ENCODE measurements around the gene BUD13.
A peak's percentile ranks its signal among the peaks of the same experiment; 100 is the strongest.
"Not testable (repeated sequence)": the region's sequence is repeated elsewhere in the genome, so short reads cannot be mapped to it uniquely, and the experiment has no call there.

BUD13 gene

DNA sequence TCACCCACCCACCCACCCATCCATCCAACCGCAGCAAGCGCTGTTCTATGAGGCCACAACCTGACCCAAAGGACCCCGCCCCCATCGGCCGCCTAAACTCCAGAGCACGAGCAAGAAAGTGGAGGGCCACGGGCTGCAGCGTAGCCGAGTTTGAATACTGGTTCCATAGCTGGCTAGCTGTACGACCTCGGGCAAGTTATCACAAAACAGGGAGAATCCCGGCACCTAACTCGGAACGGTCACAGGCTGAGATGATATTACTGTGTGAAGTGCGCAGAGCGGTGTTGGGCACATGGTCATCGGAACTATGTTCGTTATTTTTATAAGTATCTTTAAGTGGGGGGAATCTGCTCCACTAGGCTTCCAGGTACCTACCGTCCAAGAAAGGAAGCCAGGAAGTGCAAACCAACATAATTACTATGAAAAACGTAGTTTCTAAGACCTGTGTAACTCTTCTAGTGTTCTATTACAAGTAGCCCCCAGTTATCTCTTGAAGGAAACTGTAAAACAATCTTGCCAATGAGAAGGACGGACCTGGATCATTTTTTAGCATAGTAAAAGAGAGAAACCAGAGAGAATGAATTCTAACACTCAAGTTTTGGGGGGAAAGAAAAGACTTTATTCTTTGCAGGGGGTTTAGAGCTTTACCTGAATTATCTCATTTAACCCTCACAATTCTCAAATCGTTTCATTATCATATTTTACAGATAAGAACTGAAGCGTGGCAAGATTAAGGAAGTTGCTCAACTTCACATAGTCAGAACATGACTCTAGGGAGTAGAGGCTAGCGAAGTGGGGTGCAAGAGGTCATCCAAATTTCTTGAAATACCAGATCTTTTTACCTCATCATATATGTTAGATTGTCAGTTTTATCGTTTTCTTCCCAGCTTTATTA is 663 bp upstream of the BUD13 start:
- Histone ChIP-seq H2BK120ac (ENCODE audit: insufficient read depth, low read length, poor library complexity) (no peak overlapping the region), H3K36me3 (ENCODE audit: control insufficient read depth in 1 of 2, insufficient read depth in 2 of 2, low read length in 2 of 2) (peaks cover 6 to 14% of the 10 kb centered on the region in 2 experiments), H3K4ac (ENCODE audit: low read depth, low read length) (no peak overlapping the region), H3K4me1 (ENCODE audit: control insufficient read depth in 1 of 2, insufficient read depth in 2 of 2, low read length in 2 of 2) (peaks cover 4 to 6% of the 10 kb centered on the region in 2 experiments), H4K12ac (ENCODE audit: low read depth, low read length) (peak overlapping the region; percentile 33), H3K4me3 (ENCODE audit: low read depth, low read length) (peak overlapping the region; percentile 97), H3K14ac (ENCODE audit: low read length) (no peak overlapping the region), H3K79me2 (ENCODE audit: control insufficient read depth, insufficient read depth, low read length, poor library complexity) (peaks cover 5% of the 10 kb centered on the region), H3K23ac (ENCODE audit: low read length) (no peak overlapping the region), H2AK5ac (ENCODE audit: low read length) (no peak overlapping the region), H3K4me2 (ENCODE audit: low read length) (peak overlapping the region; percentile 93), H3K79me1 (ENCODE audit: low read length) (peaks cover 5% of the 10 kb centered on the region), H2AFZ (ENCODE audit: insufficient read depth, low read length, poor library complexity) (peak overlapping the region; percentile 77), H4K91ac (ENCODE audit: low read depth, low read length) (no peak overlapping the region), H2BK5ac (ENCODE audit: low read depth, low read length, poor library complexity) (peak overlapping the region; percentile 11), H2BK12ac (ENCODE audit: low read length) (no peak overlapping the region), H3K27me3 (ENCODE audit: insufficient read depth, low read length) (no peaks in the 10 kb centered on the region), H3K18ac (ENCODE audit: low read length) (peak overlapping the region; percentile 16), H4K8ac (ENCODE audit: low read depth, low read length) (peak overlapping the region; percentile 17), H3K27ac (ENCODE audit: low read depth, low read length) (peak overlapping the region; percentile 24), H3K9ac (ENCODE audit: low read length) (peak overlapping the region; percentile 42), H3K9me3 (ENCODE audit: insufficient read depth, low read depth, low read length) (no peaks in the 10 kb centered on the region)
- DNase-seq, result peak; percentile 34 to 60
- WGBS (ENCODE audit: extremely low coverage, insufficient coverage, insufficient read length), result no CpG with 5 or more reads among the region's 25 CpGs

DNA sequence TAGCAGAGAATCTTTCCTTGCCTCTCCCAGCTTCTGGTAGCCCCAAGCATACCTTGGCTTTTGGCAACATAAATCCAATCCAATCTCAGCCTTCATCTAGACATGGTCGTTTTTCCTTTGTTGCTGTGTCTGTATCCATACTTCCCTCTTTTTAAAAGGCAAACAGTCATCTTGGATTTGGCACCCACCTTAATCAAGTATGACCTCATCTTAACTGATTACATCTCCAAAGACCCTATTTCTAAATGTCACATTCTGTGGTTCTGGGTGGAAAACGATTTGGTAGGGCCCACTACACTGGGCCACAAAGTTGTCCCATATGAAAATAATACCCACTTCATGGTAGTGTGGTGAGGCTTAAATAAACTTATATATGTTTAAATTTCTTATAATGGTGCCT is 852 bp downstream of the BUD13 start:
- Histone ChIP-seq H2BK12ac (ENCODE audit: low read length) (no peak overlapping the region), H2BK120ac (ENCODE audit: insufficient read depth, low read length, poor library complexity) (no peak overlapping the region), H4K12ac (ENCODE audit: low read depth, low read length) (peak overlapping the region; percentile 44), H3K27me3 (ENCODE audit: insufficient read depth, low read length) (no peaks in the 10 kb centered on the region), H4K8ac (ENCODE audit: low read depth, low read length) (no peak overlapping the region), H3K79me2 (ENCODE audit: control insufficient read depth, insufficient read depth, low read length, poor library complexity) (peaks cover 5% of the 10 kb centered on the region), H3K4ac (ENCODE audit: low read depth, low read length) (peak overlapping the region; percentile 96), H2BK5ac (ENCODE audit: low read depth, low read length, poor library complexity) (no peak overlapping the region), H3K14ac (ENCODE audit: low read length) (no peak overlapping the region), H4K91ac (ENCODE audit: low read depth, low read length) (no peak overlapping the region), H3K27ac (ENCODE audit: low read depth, low read length) (no peak overlapping the region), H3K79me1 (ENCODE audit: low read length) (peaks cover 5% of the 10 kb centered on the region), H2AFZ (ENCODE audit: insufficient read depth, low read length, poor library complexity) (no peak overlapping the region), H3K36me3 (ENCODE audit: control insufficient read depth in 1 of 2, insufficient read depth in 2 of 2, low read length in 2 of 2) (peaks cover 5 to 7% of the 10 kb centered on the region in 2 experiments), H3K4me1 (ENCODE audit: control insufficient read depth in 1 of 2, insufficient read depth in 2 of 2, low read length in 2 of 2) (peaks cover 4 to 6% of the 10 kb centered on the region in 2 experiments), H3K23ac (ENCODE audit: low read length) (no peak overlapping the region), H3K18ac (ENCODE audit: low read length) (no peak overlapping the region), H3K4me3 (ENCODE audit: low read depth, low read length) (no peak overlapping the region), H3K9ac (ENCODE audit: low read length) (no peak overlapping the region), H3K4me2 (ENCODE audit: low read length) (peak overlapping the region; percentile 93), H3K9me3 (ENCODE audit: insufficient read depth, low read depth, low read length) (no peaks in the 10 kb centered on the region), H2AK5ac (ENCODE audit: low read length) (no peak overlapping the region)
- DNase-seq, result no peak
- WGBS (ENCODE audit: extremely low coverage, insufficient coverage, insufficient read length), result no CpG with 5 or more reads among the region's 2 CpGs

DNA sequence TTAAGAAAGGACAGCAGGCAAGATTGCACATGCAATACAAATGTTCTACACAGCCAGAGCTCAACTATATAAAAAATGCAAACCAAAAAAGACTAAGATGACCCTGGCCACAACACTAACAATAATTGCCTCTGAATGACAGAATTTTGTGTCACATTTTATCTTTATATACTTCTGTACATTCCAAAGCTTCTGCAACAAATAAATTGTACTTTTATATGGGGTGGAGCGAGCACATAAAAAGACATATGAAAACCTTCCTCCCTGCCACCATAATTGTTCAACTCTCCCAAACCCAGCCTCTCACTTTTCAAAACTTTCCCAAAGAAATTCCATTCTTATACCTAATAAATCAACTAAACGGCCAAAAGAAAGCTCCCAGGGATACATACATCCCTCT is 10.7 kb downstream of the BUD13 start:
- Histone ChIP-seq H4K12ac (ENCODE audit: low read depth, low read length) (no peak overlapping the region), H3K23ac (ENCODE audit: low read length) (no peak overlapping the region)
- no CpG with 5 or more reads among the region's 2 CpGs for WGBS (ENCODE audit: extremely low coverage, insufficient coverage, insufficient read length)

DNA sequence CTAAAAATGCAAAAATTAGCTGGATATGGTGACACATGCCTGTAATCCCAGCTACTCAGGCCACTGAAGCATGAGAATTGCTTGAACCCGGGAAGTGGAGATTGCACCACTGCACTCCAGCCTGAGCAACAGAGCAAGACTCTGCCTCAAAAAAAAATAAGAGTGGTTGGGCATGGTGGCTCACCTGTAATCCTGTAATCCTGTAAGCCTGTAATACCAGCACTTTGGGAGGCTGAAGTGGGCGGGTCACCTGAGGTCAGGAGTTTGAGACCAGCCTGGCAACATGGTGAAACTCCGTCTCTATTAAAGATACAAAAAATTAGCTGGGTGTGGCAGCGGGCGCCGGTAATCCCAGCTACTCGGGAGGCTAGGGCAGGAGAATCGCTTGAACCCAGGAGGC is 16.7 kb downstream of the BUD13 start:
- H3K79me1 ChIP-seq (ENCODE audit: low read length); H4K91ac ChIP-seq (ENCODE audit: low read depth, low read length); H2BK12ac ChIP-seq (ENCODE audit: low read length); H2BK5ac ChIP-seq (ENCODE audit: low read depth, low read length, poor library complexity); H3K79me2 ChIP-seq (ENCODE audit: control insufficient read depth, insufficient read depth, low read length, poor library complexity); H3K4me2 ChIP-seq (ENCODE audit: low read length); H3K14ac ChIP-seq (ENCODE audit: low read length); H3K4ac ChIP-seq (ENCODE audit: low read depth, low read length); DNase-seq; H2BK120ac ChIP-seq (ENCODE audit: insufficient read depth, low read length, poor library complexity); H3K9ac ChIP-seq (ENCODE audit: low read length); H3K4me1 ChIP-seq (ENCODE audit: control insufficient read depth in 1 of 2, insufficient read depth in 2 of 2, low read length in 2 of 2); H4K8ac ChIP-seq (ENCODE audit: low read depth, low read length); H2AK5ac ChIP-seq (ENCODE audit: low read length); H3K9me3 ChIP-seq (ENCODE audit: insufficient read depth, low read depth, low read length); H3K23ac ChIP-seq (ENCODE audit: low read length); H3K27ac ChIP-seq (ENCODE audit: low read depth, low read length); H2AFZ ChIP-seq (ENCODE audit: insufficient read depth, low read length, poor library complexity); H3K18ac ChIP-seq (ENCODE audit: low read length); H3K4me3 ChIP-seq (ENCODE audit: low read depth, low read length); H4K12ac ChIP-seq (ENCODE audit: low read depth, low read length); H3K27me3 ChIP-seq (ENCODE audit: insufficient read depth, low read length): not testable (repeated sequence)
- no CpG with 5 or more reads among the region's 8 CpGs for WGBS (ENCODE audit: extremely low coverage, insufficient coverage, insufficient read length)
- H3K36me3 ChIP-seq (ENCODE audit: control insufficient read depth in 1 of 2, insufficient read depth in 2 of 2, low read length in 2 of 2), result peaks cover 20 to 26% of the 10 kb centered on the region in 2 experiments

More for the DNA sequence above, 10.7 kb downstream of the BUD13 start:
- Histone ChIP-seq H2BK12ac (ENCODE audit: low read length) (no peak overlapping the region), H3K4me2 (ENCODE audit: low read length) (no peak overlapping the region), H3K79me1 (ENCODE audit: low read length) (no peaks in the 10 kb centered on the region), H2AFZ (ENCODE audit: insufficient read depth, low read length, poor library complexity) (no peak overlapping the region), H3K4ac (ENCODE audit: low read depth, low read length) (no peak overlapping the region), H2BK5ac (ENCODE audit: low read depth, low read length, poor library complexity) (no peak overlapping the region), H2BK120ac (ENCODE audit: insufficient read depth, low read length, poor library complexity) (no peak overlapping the region), H3K27ac (ENCODE audit: low read depth, low read length) (no peak overlapping the region), H3K14ac (ENCODE audit: low read length) (no peak overlapping the region), H3K36me3 (ENCODE audit: control insufficient read depth in 1 of 2, insufficient read depth in 2 of 2, low read length in 2 of 2) (peaks cover 10 to 26% of the 10 kb centered on the region in 2 experiments), H3K9ac (ENCODE audit: low read length) (no peak overlapping the region), H4K91ac (ENCODE audit: low read depth, low read length) (no peak overlapping the region), H3K4me3 (ENCODE audit: low read depth, low read length) (no peak overlapping the region), H3K79me2 (ENCODE audit: control insufficient read depth, insufficient read depth, low read length, poor library complexity) (no peaks in the 10 kb centered on the region), H3K27me3 (ENCODE audit: insufficient read depth, low read length) (no peaks in the 10 kb centered on the region), H2AK5ac (ENCODE audit: low read length) (no peak overlapping the region), H3K4me1 (ENCODE audit: control insufficient read depth in 1 of 2, insufficient read depth in 2 of 2, low read length in 2 of 2) (no peaks in the 10 kb centered on the region), H4K8ac (ENCODE audit: low read depth, low read length) (no peak overlapping the region), H3K18ac (ENCODE audit: low read length) (no peak overlapping the region), H3K9me3 (ENCODE audit: insufficient read depth, low read depth, low read length) (no peaks in the 10 kb centered on the region)
- no peak for DNase-seq

All from trophoblast cell (in vitro differentiated cells and primary cell).